Common myeloid progenitor, CD34-positive (primary cell): ENCODE data around the gene SAA4.
"Not testable (repeated sequence)": the region's sequence is repeated elsewhere in the genome, so short reads cannot be mapped to it uniquely, and the experiment has no call there.

Experiments used
- CTCF ChIA-PET: fragments of 350-600 bp; sonication (Branson Sonifier 250); formaldehyde crosslinking; loops from one replicate; lab custom pipeline; 2021; ENCODE audit warnings: antibody characterized with exemption; lab: Charles Lee
- POLR2A ChIA-PET: fragments of 350-600 bp; sonication (Branson Sonifier 250); formaldehyde crosslinking; loops from one replicate; lab custom pipeline; 2021; ENCODE audit warnings: antibody characterized with exemption; lab: Charles Lee
- DNase-seq, 3 donors: peaks; one replicate each; pipeline versions ENCODE4 v3.0.0 to v3.0.0-alpha.2; 2013
- H3K27ac ChIP-seq, 2 experiments: 1 replicate in 1 of 2; 2 replicates in 1 of 2; pipeline ENCODE4 v1.7.0; 2013; ENCODE audit warnings: inconsistent platforms in 2 of 2, low read length in 2 of 2, mild to moderate bottlenecking in 2 of 2, low read depth in 1 of 2, moderate library complexity in 1 of 2; ENCODE audit not compliant: severe bottlenecking in 2 of 2, insufficient read depth in 1 of 2, poor library complexity in 1 of 2
- H3K27me3 ChIP-seq, 5 experiments: replicated peaks in 2 of 5; 1 replicate in 3 of 5; 2 replicates in 2 of 5; pipeline versions ENCODE4 v1.6.1 to v1.7.0; 2013; ENCODE audit warnings: low read length in 4 of 5, mild to moderate bottlenecking in 2 of 5, moderate library complexity in 2 of 5, inconsistent platforms in 1 of 5; ENCODE audit not compliant: insufficient read depth in 5 of 5, control insufficient read depth in 4 of 5
- H3K36me3 ChIP-seq, 4 experiments: 1 replicate in 2 of 4; 2 replicates in 2 of 4; pipeline versions ENCODE4 v1.6.1 to v1.7.0; 2013; ENCODE audit warnings: low read length in 3 of 4, control low read depth in 1 of 4, mild to moderate bottlenecking in 1 of 4; ENCODE audit not compliant: control insufficient read depth in 4 of 4, insufficient read depth in 4 of 4
- H3K4me1 ChIP-seq, 4 experiments: 1 replicate in 3 of 4; 2 replicates in 1 of 4; pipeline versions ENCODE4 v1.6.1 to v1.7.1; 2013; ENCODE audit warnings: low read length in 3 of 4, mild to moderate bottlenecking in 3 of 4, control low read depth in 1 of 4, inconsistent platforms in 1 of 4, moderate library complexity in 1 of 4; ENCODE audit not compliant: control insufficient read depth in 4 of 4, insufficient read depth in 4 of 4; ENCODE audit errors: control extremely low read depth in 1 of 4
- H3K4me3 ChIP-seq, 7 experiments: 1 replicate in 4 of 7; 2 replicates in 3 of 7; pipeline versions ENCODE4 v1.5.1 to v1.7.0; 2013; ENCODE audit warnings: mild to moderate bottlenecking in 7 of 7, low read length in 6 of 7, moderate library complexity in 6 of 7, inconsistent platforms in 2 of 7, low read depth in 2 of 7, control low read depth in 1 of 7; ENCODE audit not compliant: insufficient read depth in 4 of 7, control insufficient read depth in 1 of 7; ENCODE audit errors: extremely low read depth in 1 of 7
- H3K9me3 ChIP-seq, 5 experiments: 1 replicate in 4 of 5; 2 replicates in 1 of 5; pipeline versions ENCODE4 v1.6.1 to v1.7.1; 2013; ENCODE audit warnings: low read length in 4 of 5, mild to moderate bottlenecking in 2 of 5, inconsistent platforms in 1 of 5, low read depth in 1 of 5, moderate library complexity in 1 of 5; ENCODE audit not compliant: control insufficient read depth in 4 of 5, insufficient read depth in 2 of 5; ENCODE audit errors: control extremely low read depth in 1 of 5
- WGBS: methylation state at CpG from one replicate; pipeline ENCODE4 v1.1.5; 2013; ENCODE audit not compliant: insufficient coverage; 5-methylcytosine and 5-hydroxymethylcytosine counted together

Gene SAA4

DNA sequence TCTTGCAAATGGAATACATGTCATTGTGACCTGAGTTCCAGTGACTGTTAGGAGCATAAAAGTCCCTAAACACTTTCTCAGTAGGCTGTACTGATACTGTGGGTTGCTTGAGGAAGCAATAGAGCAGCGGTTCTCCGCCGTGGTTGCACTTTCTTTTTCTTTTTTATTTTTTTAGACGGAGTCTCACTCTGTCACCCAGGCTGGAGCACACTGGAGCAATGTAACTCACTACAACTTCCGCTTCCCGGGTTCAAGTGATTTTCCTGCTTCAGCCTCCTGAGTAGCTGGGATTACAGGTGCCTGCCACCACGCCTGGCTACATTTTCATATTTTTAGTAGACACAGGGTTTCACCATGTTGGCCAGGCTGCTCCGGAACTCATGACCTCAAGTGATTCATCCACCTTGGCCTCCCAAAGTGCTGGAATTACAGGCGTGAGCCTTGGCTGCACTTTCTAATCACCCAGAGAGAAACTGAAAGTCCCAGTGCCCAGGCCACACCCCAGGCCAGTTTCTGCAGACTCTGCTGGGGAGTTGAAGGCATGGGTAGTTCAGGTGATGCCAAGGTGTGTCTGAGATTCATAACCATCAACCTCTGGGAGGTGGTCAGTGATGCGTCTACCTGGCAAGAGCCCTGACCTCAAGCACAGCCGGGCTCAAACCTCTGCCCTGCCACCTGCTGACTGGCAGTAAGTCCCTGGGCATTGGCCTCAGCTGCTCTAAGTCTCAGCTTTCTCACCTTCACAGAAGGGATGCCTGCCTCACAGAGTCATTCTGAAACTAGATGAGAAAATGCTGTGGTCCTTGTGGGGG lies 10.0 kb upstream of the SAA4 start:
- peaks cover 0 to 16% (median 0%) of the 10 kb centered on the region in 5 experiments for H3K27me3 ChIP-seq
- H3K36me3 ChIP-seq, H3K4me3 ChIP-seq, CTCF ChIA-PET, H3K27ac ChIP-seq, H3K9me3 ChIP-seq, POLR2A ChIA-PET, H3K4me1 ChIP-seq: not testable (repeated sequence)
- WGBS = 44% methylated on average over 4 of the region's 11 CpGs
- DNase-seq = peak in 2 of 3 donors; percentile 11 to 13

DNA sequence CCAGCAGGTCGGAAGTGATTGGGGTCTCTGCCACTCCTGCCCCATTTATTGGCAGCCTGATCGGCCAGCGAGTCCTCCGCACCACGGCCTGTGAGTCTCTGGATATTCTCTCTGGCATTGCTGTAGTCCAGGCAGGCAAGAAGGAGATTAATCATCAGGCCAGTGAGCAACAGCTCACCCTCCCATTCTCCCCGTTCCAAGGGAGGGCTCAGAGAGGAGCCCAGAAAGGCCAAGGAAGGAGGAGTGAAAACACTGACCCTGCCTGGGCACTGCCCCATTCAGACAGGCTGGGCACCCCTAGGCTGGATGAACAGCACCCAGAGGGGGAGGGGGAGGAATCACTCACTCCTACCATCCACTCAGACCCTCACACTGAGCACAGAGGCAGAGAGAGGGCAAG lies 8.8 kb upstream of the SAA4 start:
- CTCF ChIA-PET = no interaction called here
- no peaks in the 10 kb centered on the region for H3K36me3 ChIP-seq
- H3K4me1 ChIP-seq = no peaks in the 10 kb centered on the region
- peaks cover 0 to 16% (median 0%) of the 10 kb centered on the region in 5 experiments for H3K27me3 ChIP-seq
- DNase-seq = no peak
- H3K4me3 ChIP-seq = no peak overlapping the region
- POLR2A ChIA-PET = no interaction called here
- H3K9me3 ChIP-seq = peaks cover 0 to 3% (median 0%) of the 10 kb centered on the region in 5 experiments
- no peak overlapping the region for H3K27ac ChIP-seq
- WGBS = 78% methylated on average over 5 of the region's 6 CpGs

DNA sequence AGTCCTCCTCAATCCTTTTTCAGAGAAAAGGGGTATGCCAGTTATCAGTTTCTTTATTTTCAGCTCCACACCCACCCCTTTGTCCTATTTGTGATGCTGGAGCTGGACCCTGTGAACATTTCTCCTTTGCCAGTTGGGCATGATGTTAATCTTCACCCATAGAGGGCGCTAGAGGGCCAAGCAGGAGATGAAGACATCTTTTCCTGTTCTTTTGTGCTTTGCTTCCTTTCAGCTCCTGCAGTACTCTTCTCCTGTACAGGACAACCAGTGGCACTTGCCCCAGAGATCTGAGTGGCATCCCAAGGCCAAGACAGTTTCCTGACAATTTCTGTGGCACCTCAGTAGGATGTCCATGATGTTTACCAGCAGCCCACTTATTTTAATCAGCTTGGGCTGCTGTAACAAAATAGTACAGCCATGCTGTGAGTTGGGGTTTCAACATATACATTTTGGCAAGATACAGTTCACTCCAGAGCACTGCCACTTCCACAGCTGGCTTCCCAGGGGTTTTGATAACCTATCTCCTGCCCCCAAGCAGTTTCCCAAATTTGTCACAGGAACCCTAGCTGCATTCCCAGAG lies 7.3 kb upstream of the SAA4 start:
- Histone ChIP-seq H3K27ac (no peak overlapping the region), H3K36me3 (no peaks in the 10 kb centered on the region), H3K9me3 (peaks cover 0 to 3% (median 0%) of the 10 kb centered on the region in 5 experiments), H3K27me3 (peaks cover 3 to 24% (median 5%) of the 10 kb centered on the region in 5 experiments), H3K4me1 (no peaks in the 10 kb centered on the region), H3K4me3 (no peak overlapping the region)
- CTCF ChIA-PET = interaction anchor here (0.7 to 1.7 kb wide), 3 partner anchors 19 to 488 kb away, joined by 3 to 4 read pairs (median 3); no protein-coding TSS in a partner anchor
- POLR2A ChIA-PET = interaction anchor here (0.6 kb wide), 1 partner anchor 222 kb away, joined by 5 read pairs; no protein-coding TSS in a partner anchor
- DNase-seq = peak; percentile 54 to 77 (median 77)
- 0% methylated on average over 1 of the region's 1 CpG for WGBS

DNA sequence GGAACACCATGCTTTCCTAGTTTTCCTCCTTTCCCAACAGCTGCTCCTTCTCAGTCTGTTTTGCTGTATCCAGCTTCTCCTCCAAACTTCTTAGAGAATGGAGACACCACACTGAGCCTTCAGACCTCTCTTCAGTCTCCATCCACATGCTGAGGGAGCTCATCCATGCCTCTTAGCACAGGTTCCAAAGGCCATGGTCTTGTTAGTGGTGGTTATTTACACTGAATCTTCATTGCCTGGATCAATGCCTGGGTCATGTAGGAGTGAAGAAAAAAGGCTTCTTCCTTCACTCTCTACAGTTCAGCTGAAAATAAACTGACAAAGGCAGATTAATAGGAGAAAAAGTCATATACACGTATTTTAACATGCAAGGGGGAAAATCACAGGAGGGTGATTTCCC lies 3.1 kb upstream of the SAA4 start:
- Histone ChIP-seq H3K27me3 (peaks cover 5 to 29% (median 6%) of the 10 kb centered on the region in 5 experiments), H3K27ac (no peak overlapping the region), H3K4me1 (no peaks in the 10 kb centered on the region), H3K4me3 (no peak overlapping the region), H3K9me3 (peaks cover 0 to 3% (median 0%) of the 10 kb centered on the region in 5 experiments), H3K36me3 (no peaks in the 10 kb centered on the region)
- no CpG with 5 or more reads among the region's 1 CpG for WGBS
- POLR2A ChIA-PET = no interaction called here
- DNase-seq = no peak
- CTCF ChIA-PET = no interaction called here

DNA sequence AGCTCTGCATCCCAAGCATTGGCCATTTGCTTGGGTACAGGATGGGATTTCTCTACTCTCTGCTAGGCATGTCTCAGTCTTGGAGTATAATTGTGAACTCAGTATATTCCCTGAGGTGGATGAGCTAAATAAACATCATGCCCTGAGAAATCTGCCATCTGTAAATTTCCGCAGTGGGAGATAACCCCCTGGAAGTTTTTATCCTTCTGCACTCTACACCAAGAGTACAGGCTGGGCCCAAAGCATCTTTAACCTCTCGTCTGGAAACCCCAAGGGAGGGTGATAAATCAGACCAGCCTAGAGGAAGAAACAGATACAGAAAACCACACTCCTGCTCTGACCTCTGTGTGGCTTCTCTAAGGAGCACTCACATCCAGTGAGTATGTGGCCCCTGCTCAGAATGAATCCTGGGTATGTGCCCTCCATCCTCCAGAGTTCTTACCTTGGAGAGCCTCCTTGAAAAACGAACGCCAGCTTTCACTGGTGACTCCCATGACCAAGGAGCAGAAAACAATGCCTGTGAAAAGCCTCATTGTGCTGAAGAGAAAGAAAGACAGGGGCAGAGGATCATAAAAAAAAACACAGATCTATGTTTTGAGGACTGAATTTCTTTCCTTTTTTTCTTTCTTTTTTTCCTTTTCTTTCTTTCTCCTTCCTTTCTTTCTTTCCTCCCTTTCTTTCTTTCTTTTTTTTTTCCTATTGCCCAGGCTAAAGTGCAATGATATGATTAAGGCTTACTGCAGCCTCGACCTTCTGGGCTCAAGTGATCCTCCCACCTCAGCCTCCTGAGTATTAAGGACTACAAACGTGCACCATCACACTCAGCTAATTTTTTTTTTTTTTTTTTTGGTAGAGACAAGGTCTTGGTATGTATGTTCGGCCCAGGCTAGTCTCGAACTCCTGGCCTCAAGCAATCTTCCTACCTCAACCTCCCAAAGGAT lies 938 bp downstream of the SAA4 start:
- no peaks in the 10 kb centered on the region for H3K36me3 ChIP-seq
- no peak overlapping the region for H3K27ac ChIP-seq
- H3K4me1 ChIP-seq = no peaks in the 10 kb centered on the region
- ChIA-PET CTCF (no interaction called here), POLR2A (no interaction called here)
- WGBS = 67% methylated on average over 1 of the region's 8 CpGs
- no peaks in the 10 kb centered on the region for H3K9me3 ChIP-seq
- H3K4me3 ChIP-seq = no peak overlapping the region
- DNase-seq = no peak
- H3K27me3 ChIP-seq = peaks cover 4 to 22% (median 6%) of the 10 kb centered on the region in 5 experiments

DNA sequence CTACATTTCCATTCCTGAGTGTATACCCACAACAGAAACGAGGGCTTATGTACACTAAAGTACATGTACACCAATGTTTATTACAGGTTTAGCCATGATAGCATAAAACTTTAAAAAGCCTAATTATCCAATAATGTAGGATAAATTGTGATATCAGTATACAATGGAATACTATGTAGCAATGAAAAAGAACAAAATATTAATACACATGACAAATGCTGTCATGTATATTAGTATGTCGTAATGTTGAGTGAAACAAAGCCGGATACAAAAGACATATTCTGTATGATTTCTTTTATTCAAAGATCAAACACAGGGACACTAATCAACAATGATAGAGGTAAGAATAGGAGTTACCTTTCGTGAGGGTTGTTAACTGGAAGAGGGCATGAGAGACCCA lies 2.7 kb downstream of the SAA4 start:
- no peak for DNase-seq
- H3K9me3 ChIP-seq = no peaks in the 10 kb centered on the region
- no peak overlapping the region for H3K27ac ChIP-seq
- peaks cover 0 to 3% (median under 1%) of the 10 kb centered on the region in 4 experiments for H3K4me1 ChIP-seq
- no CpG with 5 or more reads among the region's 4 CpGs for WGBS
- H3K27me3 ChIP-seq = peaks cover 0 to 14% (median 2%) of the 10 kb centered on the region in 5 experiments
- ChIA-PET POLR2A (no interaction called here), CTCF (no interaction called here)
- no peak overlapping the region for H3K4me3 ChIP-seq
- no peaks in the 10 kb centered on the region for H3K36me3 ChIP-seq
